ENCODE measurements around the gene ACVR2A.

Gene ACVR2A

GRCh38 chr2:147844697-147845410 is at the start of gene ACVR2A:
Gene ACVR2A (plus strand): TSS chr2:147845029. CDS start chr2:147845153, 124 bp downstream.
- DNase-seq, result peak; percentile 17

DNA sequence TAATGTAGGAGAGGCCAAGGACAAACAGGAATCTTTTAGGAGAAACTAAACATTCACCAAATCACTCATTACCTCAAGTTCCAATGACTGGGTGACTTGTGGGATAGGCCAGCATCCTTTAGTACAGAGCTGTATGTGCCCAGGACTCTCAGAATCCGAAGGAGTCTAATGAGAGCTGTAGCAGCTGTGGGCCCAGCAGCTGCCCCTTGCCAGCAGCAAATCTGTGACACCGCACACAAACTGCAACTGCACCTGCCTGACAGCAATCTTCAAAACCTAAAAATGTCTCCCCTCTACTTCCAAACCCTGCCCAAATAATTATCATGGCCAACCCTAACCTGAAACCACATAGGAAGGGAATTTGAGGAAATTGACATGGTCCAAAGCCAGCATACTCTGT is 44.5 kb upstream of the ACVR2A start:
- no peak for DNase-seq

GRCh38 chr2:147806846-147807245 is 38.0 kb upstream of the ACVR2A start:
- no peak for DNase-seq

GRCh38 chr2:147808520-147808919 is 36.3 kb upstream of the ACVR2A start:
- DNase-seq, result no peak

GRCh38 chr2:147810883-147811765 is 33.7 kb upstream of the ACVR2A start:
- DNase-seq, result no peak

DNA sequence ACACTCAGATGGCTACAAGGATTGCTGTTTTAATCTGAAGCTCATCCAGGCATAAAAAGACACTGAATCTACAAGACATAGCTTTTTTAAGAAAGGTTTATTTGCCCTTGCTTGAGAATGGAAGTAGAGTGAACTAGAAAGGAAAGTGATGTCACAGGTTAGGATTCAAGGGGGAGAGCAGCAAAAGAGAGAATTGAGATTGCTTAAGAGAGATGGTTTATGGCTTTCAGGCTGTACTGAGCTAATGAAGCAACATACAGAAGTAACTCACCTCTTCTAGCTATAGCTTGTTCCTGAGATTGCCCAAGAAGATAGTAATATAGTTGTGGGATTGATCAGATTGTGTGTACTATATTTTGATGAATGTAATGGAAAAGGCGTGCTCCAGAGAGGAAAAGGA is 26.1 kb upstream of the ACVR2A start:
- no peak for DNase-seq

- DNase-seq, result no peak
Measured at GRCh38 chr2:147824620-147825019, 20.2 kb upstream of the ACVR2A start.

DNA sequence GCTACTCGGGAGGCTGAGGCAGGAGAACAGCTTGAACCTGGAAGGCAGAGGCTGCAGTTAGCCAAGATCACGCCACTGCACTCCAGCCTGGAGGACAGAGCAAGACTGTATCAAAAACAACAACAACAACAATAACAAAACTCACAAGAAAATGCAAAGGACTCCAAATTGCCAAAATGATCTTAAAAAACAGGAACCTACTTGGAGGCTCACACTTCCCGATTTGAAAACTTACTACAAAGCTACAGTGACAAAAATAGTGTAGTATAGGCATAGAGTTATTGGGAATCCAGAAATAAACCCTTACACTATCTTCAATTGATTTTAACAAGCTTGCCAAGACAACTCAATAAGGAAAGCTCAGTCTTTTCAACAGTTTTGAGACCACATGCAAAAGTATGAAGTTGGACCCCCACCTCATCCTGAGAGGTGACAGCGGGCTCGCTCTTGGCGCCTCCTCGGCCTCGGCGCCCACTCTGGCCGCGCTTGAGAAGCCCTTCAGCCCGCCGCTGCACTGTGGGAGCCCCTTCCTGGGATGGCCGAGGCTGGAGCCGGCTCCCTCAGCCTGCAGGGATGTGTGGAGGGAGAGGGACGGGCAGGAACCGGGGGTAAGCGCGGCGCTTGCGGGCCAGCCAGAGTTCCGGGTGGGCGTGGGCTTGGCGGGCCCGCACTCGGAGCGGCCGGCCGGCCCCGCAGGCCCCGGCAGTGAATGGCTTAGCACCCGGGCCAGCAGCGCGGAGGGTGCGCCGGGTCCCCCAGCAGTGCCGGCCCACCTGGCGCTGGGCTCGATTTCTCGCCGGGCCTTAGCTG is 18.3 kb upstream of the ACVR2A start:
- DNase-seq, result no peak

GRCh38 chr2:147827088-147827375 is 17.8 kb upstream of the ACVR2A start:
- no peak for DNase-seq

DNA sequence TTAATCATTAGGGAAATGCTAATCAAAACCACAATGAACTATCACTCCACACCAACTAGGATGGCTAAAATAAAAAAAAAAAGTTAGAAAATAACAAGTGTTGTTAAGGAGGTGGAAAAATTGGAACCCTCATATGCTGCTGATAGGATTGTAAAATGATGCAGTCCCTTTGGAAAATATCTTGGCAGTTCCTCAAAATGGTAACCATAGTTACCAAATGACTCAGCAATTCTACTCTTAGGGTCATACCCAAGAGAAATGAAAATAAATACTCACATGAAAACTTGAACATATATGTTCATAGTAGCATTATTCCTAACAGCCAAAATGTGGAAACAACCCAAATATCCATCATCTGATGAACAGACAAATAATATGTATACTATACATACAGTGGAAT is 15.7 kb upstream of the ACVR2A start:
- DNase-seq, result no peak

- no peak for DNase-seq
Measured at GRCh38 chr2:147836099-147836498, 8.7 kb upstream of the ACVR2A start.

- no peak for DNase-seq
Measured at GRCh38 chr2:147843391-147843863, 1.4 kb upstream of the ACVR2A start.

- peak; percentile 83 for DNase-seq
Measured at GRCh38 chr2:147843864-147844696, 749 bp upstream of the ACVR2A start.

DNA sequence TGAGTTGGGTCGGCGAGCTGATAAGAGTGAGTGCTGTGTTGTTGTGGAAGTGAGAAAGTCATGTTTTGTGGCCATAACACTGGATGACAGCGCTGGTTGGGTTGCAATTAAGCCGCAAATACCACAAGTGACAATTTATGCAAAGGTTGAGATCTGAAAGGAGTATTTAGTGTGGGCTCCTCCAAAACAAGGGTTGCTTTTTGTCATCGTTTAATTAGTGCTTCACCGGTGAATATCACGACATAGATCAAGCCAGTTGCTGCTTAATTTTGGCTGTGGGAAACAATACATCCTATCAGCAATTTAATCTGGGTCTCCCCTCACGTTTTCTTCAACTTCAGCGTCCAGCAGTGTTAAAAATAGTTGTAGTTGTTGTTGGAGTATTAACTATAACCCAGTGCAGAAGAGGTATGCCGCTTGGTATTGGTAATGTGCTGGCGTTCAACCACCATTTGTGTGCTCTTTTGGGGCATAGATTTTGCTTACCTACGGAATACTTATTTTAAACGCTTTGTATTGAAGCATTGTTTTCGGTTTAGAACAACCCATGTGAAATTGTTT is 662 bp downstream of the ACVR2A start:
- peak; percentile 7 for DNase-seq

DNA sequence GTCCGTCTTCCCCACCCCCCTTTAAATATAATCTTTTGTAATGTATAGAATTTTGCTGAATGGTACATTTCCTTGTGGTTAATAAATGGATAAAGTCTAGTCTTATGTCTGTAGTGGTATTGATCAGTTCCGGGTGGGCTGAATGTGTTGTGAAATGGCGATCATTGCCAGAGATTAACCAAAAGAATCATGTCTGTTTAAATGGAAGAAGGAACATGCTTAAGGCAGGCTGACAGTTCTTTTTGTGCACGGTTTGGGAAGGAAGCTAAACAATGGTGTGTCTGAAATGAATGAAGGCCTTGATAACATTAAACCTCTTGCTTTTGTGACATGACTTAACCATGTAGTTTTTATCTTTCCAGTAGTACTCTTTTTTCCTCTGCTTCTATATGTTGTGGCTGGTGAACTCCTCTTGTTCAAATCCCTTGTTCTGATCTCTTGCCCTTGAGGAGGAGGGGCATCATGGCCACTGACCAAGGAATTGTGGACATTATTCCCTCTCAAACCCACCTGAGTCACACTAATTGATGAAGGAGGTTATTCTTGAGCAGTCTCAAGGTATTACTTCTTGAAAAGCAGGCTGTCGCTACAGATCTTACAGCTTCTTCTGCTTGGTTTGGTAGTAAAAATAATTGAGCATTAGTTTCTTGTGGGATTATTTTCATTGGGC is 1.7 kb downstream of the ACVR2A start:
- no peak for DNase-seq

GRCh38 chr2:147847746-147848391 is 3.0 kb downstream of the ACVR2A start:
- DNase-seq, result no peak

DNA sequence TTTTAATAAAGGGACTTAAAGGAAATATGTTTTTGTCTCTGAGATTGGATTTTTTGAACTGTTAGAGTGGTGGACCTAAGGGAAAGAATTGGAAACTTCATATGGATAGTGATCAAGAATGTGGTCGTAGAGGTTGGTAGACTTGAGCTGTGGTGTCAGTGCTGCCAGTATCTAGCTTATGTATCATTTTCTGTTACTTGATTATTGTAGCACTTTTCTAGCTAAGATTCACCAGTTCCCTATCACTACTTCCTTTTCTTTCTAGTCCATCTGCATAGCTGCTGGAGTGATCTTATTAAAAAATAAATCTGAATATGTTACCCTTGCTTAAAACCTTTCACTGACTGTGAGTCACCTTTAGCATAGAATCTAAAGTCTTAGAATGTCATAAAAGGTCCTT is 6.0 kb downstream of the ACVR2A start:
- no peak for DNase-seq

GRCh38 chr2:147851244-147851930 is 6.6 kb downstream of the ACVR2A start:
- DNase-seq, result no peak

GRCh38 chr2:147854557-147855134 is 9.8 kb downstream of the ACVR2A start:
- DNase-seq, result no peak

DNA sequence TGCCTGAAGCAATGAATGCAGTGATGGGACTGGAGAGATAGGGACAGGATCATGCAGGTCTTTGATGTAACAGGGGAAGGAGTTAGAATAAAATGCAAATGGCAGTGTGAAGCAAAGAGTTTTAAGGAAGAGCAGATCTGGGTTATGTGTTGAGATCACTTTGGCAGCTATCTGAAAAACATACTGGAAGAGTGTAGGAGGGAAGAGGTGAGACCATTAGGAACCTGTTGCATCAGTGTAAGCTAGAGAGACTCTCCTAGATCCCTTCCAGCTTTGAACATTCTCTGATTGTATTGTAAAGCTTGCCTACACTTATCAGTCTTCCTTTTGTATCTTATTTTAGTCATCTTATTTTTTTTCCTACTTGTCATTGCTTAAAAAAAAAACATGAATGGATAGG is 10.5 kb downstream of the ACVR2A start:
- DNase-seq, result no peak

All from activated T-cell treated with anti-CD3 and anti-CD28 coated beads for 4 hours (primary cell).